ENCODE results near the gene SHC2.
"Not testable (repeated sequence)": the region's sequence is repeated elsewhere in the genome, so short reads cannot be mapped to it uniquely, and the experiment has no call there.

The SHC2 gene

DNA sequence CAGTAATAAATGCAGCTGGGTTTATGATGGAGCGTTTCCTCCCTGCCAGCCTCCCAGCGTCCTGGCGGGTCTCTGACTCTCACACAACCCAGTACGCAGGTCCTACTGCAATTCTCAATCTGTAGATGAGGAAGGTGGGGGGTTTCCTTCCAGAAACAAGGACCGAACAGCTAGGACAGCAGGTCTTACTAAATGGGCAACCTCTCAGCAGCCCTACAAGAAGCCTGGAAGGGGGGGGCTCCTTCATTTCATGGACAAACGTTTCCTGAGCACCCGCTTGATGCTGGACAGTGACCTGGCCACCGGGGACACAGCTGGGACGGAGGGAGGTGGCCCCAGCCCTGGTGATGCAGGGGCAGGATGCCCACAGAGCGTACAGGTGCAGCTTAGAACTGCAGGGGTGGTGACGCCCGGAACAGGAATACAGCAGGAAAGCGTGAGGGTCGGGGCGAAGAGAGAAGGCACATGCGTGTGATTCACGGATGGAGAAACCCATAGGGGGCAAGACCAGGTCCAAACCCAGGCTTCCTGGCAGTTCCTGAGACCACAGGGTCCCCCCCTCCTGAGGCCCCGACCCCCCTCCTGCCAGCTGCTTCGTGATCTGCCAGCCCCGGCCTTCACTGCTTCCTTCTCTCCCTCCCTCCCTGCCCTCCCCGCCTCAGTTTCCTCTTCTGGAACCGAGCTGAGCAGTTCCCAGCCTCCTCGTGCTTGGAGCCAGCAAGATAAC, 51.2 kb downstream of the SHC2 start:
- no peak for DNase-seq

DNA sequence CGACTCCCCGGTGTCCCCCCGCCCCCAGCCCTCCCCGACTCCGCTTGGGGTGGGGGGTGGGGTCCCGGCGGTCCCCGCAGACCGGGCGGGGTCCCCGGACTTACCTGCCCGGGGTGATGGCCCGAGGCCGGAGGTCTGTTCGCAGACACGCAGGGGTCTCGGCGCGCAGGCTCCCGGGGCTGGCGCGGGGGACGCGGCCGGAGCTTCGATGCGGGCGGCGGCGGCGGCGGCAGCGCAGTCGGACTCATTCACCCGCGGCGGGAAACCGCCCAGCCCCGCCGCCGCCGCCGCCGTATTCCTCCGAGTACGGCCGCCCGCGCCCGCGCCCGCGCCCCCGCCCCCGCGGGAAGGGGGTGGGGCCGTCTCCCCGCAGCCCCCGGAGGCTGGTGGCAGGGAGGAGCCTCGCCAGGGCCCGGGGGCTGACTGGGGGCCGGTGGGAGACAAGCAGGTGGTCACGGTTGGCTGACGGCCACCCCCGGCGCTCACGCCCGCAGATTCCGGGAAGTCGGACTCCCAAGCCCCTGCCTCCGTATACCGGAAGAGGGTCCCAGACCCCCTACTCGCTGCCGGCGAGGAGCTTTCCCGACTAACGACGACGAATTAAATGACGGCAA, 51.8 kb downstream of the SHC2 start, which contains the start of gene C2CD4C:
Gene C2CD4C (minus strand): TSS at position 246 of the 614 bp plus-strand sequence. CDS start 786 bp downstream, outside the sequence.
- DNase-seq = peak in 10 of 58 donors; percentile 11 to 61 (median 28)

DNA sequence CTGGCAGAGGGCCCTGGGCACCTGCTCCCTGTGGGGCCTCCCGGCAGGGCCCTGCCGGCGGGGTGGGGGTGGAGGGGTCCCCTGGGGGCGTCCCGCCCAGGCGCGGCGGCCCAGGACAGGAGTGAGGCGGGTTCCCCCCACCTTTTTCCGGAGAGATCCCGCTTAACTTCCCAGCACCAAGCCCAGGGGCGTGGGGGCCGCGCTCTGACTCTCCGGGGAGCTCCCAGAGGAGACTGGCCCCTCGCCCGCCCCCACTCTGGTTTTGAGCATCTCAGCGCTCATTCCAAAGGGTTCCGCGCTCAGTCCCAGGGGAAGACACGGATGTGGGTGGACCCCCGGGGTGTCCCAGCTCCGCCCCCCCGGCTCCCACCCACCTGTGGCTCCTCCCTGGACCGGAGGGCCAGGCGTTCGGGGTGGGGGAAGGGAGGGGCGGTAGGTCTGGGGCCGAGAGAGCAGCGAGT, 52.4 kb downstream of the SHC2 start:
- DNase-seq = no peak

DNA sequence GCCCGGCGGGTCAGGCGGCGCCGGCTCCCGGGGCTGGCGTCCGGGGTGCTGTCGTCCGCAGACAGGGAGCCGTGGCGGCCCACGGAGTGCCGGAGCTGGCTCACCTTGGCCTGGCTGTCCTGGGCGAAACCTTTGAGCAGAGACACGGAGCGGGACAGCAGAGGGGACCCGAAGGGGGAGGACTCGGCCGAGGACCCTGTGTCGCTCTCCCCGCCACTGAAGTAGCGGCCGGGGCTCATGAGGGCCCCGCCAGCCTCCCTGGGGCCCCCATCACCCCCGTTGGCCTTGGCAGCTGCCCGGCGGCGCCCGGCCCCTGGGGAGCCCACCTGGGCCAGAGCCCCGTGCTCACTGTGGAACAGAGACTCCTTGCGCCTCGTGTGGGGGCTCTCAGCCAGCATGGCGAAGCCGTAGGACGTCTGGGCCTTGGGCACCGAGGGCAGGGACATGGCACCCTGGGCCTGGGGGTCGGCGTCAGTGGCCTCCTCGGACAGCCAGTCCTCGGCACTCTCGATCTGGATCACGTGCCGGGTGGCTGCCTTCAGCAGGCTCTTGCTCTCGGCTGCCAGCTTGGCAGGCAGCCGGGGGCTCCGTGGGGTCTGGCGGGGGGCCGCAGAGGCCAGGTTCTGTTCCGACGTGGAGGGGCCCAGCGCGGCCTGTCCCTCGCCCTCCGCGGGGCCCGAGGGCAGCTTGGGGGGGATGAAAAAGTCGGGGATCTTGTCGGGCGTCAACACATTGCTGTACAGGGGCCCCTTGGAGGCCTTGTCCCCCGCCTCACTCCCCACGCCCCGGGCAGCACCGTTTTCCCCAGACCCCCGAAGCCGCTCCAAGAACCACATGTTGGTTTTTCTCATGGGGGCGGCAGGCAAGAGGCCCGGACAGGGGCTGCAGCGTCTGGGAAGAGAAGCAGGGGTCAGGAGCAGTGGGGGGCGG, 53.1 kb downstream of the SHC2 start:
- no peak for DNase-seq

DNA sequence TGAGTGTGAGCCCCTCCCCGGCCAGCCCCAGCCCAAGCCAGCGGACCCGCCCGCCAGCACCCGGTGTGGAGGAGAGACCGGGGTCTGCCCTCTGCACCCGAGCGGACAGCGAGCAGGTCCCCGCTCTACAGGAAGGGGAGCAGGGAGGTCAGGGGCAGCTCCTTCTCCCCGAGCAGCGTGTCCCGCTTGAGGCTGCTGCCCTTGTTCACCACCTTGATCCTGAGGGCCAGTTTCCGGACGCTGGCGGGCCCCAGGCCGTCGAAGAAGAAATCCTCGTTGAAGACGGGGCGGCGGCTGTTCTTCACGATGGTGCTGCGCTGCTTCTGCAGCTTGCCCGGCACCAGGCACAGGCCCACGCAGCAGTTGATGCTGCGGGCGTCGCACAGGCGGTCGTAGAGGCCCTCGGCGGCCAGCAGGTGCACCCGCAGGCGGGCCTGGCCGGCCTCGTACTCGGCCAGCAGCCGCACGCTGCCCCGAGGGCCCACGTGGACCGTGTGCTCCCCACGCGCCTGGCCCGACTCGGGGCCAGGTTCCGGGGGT, 53.8 kb downstream of the SHC2 start:
- DNase-seq = no peak

DNA sequence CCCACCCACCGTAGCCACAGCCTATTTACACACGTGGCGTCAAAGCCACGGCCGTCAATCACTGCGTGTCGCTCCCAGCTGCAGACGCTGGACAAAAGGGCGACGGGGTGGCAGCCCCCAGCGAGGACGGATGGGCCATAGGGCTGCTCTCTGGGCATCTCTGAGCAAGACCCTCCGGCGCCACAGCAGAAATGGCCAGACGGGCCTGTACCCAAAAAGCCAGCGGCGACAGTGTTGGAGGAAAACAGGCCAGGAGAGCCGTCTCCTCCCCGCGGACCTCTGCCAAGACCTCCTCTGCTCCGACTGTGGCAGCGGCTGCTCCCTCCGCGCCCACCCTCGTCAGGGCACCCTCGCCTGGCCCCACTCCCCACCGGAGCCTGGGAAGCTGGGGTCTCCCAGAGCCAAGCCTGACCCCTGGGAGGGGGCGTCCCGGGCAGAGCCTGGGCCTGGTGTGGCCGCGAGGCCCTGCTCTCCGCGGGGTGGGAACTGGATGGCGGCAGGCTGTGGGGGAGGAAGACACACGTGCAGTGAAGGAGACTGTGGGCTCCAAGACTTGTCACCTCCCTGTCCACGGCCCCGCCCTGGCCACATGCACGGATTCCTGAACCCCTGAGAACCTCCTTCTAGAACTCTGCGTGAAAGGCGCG, 54.6 kb downstream of the SHC2 start:
- DNase-seq = no peak

DNA sequence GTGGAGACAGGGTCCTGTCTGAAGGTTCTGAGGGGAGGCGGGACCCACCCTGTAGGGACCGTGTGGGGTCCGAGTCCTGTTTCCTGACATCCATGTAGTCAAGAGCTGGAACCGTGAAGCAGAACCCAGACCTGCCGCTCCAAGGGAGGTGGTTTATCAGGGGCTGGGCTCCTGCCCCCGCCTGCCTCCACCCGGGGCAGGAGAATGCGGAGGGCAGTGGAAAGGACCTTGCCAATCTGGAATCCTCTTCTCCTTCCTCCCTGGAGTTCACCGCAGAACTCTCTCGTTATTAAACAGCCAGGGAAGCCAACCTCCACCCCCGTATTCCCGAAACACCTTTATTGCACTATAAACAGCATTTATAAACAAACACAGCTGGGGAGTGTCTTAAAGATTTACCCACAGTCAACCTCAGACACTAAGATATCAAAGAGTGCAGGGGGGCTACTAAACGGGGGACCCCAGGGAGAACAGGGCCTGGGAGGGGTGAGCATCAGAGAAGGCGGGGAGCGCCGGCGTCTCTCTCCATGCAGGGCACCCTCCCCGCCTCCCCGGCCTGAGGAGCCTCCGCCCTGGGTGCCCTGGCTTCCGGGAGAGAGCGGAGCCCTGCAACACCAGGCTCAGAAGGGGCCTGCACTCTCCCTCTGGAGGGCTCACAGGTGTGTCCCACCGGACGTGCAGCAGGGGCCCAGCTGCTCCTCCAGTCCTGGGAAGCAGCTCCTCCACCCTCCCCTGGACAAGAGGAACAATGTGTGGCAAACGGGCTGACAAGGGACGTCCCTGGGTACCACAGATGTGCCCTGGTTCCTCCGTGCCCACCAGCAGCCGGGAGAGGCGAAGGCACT, 55.5 kb downstream of the SHC2 start:
- DNase-seq = no peak

DNA sequence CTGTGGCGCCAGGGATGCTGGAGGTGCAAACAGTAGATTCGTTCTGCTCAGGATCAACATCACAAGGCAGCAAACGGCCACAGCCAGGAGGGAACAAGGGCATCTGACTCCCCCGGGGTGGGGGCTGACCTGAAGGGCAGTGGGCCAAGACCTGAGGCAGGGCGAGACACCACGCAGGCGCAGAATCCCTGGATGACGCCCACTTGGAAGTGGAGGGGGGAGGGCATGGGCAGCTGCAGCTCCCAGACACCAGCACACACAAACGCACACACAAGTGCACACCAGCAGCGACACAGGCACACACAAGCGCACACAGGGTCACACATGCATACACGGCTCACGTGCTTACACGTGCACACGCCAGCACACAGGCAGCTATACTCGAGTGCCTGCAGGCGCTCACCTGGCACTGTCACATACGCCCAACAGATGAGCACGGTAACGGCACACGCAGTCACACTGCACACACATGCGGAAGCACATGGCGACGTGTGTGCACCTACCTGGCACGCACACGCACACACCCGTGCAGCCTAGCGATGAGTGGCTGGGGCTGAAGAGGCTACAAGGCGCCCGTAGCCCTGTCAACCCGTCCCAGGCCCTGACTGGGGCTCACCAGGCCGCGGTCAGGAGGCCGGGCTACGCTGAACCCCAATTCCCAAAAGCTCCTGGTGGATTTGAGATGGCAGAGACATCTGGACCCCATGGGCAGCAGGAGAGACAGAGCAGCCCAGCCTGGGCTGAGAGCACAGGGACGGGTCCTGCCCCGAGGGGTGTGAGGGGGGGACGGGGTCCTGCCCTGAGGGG, 57.4 kb downstream of the SHC2 start:
- DNase-seq = no peak

DNA sequence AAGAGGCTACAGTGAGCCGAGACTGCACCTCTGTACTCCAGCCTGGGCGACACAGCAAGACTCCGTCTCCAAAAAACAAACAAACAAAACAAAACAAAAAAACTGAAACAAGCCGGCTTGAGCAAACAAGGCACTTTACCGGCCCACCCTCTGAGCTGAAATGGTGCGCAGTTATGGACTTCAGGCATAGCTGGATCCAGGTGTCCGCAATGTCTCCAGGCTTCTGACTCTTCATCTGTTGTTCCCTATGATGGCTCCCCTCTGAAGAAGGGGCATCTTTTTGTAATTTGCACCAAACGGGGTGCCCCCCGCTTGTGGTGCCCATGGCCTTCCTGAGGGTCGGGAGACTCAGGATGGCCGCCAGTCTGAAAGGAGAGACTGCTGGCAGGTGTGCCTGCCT, 58.0 kb downstream of the SHC2 start:
- DNase-seq = no peak

DNA sequence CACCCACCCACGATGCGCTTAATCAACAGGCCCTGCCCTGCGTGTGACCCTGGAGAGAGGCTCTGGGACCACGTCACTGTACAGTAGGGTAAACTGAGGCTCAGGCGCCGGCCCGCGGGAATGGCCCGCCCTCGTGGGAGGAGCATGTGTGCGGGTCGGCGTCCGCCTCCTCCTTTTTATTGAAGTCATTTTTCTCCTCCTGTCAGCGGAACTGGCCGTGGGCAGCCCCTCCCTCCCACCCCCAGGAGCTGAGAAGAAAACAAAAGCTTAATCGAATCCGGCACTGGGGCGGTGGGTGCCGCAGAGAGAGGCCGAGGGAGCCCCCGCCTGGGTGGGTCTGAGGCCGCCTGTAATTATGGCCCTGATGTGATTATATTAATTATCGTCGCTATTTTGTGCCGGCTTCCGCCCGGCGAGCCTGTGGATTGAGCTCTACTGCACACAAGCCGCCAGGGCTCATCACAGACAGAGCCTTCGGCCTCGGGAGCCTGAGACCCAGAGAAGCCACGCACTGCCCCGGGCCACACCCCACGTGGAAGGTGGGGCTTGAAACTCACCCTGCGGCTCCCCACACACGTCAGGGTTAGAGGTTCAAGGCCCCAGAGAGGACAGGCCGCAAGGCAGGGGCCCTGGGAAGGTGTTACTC, 58.8 kb downstream of the SHC2 start:
- DNase-seq = no peak

DNA sequence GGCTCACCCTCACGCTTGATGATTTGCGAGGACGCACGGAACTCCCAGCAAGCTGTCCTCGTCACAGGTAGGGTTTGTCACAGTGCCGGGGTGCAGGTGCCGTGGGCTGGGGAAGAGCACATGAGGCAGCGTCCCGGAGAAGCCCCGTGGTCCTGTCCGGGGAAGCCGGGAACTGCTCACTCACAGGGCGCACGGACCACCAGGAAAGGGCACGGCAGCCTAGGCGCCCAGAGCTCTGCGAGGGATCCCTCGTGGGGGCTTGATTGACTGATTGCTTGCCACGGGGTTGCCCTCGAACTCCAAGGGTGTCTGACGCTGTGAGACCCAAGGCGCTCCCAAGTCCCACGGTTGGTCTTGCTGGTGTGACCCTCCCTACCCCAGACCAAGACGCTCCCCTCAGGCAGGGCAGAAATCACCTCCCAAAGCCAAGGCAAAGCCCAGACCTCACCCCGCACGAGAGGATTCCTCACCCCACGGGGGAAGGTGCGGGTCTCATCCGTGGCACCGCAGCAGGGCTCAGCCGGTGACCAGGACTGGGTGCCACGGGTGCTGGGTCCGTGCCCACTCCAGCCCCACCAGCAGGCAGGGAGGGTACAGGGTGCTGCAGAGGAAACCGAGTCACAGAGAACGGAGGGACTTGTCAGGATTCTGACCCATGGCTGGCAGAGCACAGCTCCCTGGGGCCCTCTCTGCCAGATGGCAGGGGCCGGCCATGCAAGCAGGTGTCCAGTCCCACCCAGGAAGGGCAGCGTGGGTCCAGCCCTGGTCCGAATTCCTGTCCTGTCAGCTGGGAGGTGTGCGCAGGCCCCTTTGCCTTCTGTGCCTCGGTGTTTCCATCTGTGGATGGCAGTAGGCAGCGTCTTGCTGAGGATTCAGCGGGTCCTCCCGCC, 59.6 kb downstream of the SHC2 start:
- no peak for DNase-seq

DNA sequence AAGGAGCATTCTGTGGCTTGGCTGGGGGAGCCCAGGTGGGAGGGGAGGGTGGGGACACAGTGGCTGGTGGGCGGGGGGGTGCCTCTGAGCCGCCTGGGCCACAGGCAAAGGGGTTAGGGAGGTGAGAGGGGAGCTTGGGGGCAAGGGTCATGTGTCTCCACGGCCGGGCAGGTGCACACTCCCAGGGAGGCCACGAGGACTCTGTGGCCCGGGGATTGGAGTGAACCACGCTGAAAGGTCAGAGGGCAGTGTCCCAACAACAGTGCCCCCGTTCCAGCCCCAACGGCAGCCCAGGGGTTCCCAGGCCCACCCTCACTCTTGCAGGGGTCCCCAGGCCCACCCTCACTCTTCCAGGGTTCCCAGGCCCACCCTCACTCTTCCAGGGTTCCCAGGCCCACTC, 61.5 kb downstream of the SHC2 start:
- DNase-seq = no peak

DNA sequence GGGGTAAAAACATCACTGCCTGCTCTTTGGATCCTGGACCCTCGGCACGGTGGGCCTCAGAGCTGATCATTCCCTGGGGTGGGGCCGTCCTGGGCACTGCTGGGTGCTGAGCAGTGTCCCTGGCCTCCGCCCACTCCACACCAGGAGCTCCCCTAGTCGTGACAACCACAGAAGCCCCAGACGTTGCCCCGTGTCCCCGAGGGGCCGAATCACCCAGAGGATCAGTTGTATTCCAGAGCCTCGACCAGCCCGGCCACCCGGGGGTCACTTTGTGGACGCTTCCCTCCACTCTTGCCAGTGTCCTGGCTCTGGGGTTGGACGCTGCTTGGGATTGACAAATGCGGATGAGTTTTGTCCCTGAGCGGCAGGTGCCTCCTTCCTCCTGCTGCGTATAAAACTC, 62.1 kb downstream of the SHC2 start:
- DNase-seq = no peak

DNA sequence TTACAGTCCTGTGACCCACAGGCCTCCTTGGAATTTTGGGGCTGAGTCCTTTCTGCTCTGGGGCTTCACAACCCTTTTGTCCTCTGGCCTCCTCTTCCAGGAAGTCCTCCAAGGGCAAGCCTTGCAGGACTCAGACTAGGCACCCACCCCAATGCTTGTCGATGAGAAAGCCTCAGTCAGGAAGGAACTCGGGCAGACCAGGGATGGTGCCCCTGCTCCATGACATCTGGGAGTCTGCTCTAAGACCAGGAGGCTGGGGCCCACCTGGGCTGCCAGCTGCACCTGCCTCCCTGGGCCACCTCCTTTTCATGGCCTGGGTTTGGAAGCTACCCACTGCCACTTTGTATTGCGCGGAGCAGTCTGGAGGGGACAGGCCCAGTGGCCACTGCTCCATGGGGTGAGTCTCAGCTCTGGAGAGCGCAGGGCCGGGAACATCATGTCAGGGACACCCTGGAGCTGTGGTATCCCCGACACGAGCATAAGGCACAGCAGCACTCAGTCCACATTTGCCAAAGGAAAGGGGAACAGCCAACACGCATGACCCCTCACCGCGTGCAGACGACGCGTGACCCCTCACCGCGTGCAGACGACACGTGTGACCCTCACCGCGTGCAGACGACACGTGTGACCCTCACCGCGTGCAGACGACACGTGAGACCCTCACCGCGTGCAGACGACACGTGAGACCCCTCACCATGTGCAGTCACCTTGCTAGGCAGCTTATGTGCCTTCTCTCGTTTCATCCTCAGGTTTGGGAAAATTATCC, 62.7 kb downstream of the SHC2 start:
- no peak for DNase-seq

DNA sequence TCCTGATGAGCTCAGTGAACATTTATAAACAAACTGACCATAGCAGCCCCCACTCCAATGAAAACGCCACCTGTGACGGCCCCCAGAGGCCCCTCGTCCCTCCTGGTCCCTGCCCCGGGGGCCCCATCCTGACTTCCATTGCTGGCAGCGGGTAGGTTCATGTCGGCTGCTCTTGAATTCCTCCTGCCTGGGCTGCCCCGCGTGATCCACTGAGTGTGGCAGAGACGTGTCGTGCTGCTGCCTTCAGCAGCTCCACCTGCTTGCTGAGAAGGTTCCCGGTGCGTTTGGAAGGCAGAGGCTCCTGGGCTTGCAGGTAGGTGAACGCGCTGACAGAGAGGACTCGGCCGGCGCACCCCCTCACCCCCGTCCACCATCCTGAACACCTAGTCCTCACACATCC, 63.5 kb downstream of the SHC2 start:
- no peak for DNase-seq

DNA sequence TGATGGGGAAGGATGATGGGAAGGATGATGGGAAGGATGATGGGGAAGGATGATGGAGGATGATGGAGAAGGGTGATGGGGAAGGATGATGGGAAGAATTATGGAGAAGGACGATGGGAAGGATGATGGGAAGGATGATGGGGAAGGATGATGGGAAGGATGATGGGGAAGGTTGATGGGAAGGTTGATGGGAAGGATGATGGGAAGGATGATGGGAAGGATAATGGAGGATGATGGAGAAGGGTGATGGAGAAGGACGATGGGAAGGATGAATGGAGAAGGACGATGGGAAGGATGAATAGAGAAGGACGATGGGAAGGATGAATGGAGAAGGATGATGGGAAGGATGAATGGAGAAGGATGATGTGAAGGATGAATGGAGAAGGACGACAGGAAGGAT, 65.4 kb downstream of the SHC2 start:
- no peak for DNase-seq

DNA sequence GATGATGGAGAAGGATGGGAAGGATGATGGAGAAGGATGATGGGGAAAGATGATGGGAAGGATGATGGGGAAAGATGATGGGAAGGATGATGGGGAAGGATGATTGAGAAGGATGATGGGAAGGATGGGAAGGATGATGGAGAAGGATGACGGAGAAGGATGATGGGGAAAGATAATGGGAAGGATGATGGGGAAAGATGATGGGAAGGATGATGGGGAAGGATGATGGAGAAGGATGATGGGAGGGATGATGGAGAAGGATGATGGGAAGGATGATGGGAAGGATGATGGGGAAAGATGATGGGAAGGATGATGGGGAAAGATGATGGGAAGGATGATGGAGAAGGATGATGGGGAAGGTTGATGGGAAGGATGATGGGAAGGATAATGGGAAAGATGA, 66.0 kb downstream of the SHC2 start:
- not testable (repeated sequence) for DNase-seq

All from anterior cingulate cortex (tissue), 58 donors.